B cell (primary cell): ENCODE measurements around the gene GFOD1. TPM values are rescaled to one million over a fixed set of nuclear protein-coding genes. Genes with fewer than 3 reads are reported as not detected.

ENCODE experiments used
- ATAC-seq: fragments of 200-7000 bp; cut with Tn5 transposase; one replicate; pipeline ENCODE4 v1.10.0; 2021; ENCODE audit warnings: low read depth, mild to moderate bottlenecking, moderate number of reproducible peaks, moderate library complexity
- CTCF ChIA-PET: fragments of 350-600 bp; sonication (Branson Sonifier 250); formaldehyde crosslinking; loops from one replicate; lab custom pipeline; 2021; ENCODE audit warnings: antibody characterized with exemption, inconsistent platforms; lab: Charles Lee
- POLR2A ChIA-PET: fragments of 350-600 bp; sonication (Branson Sonifier 250); formaldehyde crosslinking; loops from one replicate; lab custom pipeline; 2021; ENCODE audit warnings: antibody characterized with exemption; lab: Charles Lee
- DNase-seq: peaks from one replicate; pipeline ENCODE4 v3.0.0; 2013
- H2AFZ ChIP-seq: 2 replicates; pipeline ENCODE4 v1.6.1; 2012; ENCODE audit warnings: mild to moderate bottlenecking, low read depth, low read length; ENCODE audit not compliant: insufficient read depth, poor library complexity, severe bottlenecking
- H3K27ac ChIP-seq, 2 donors: 1 replicate in 1 of 2; 2 replicates in 1 of 2; pipeline ENCODE4 v1.5.1; 2012 to 2013; ENCODE audit warnings: low read length in 2 of 2, mild to moderate bottlenecking in 2 of 2, moderate library complexity in 1 of 2
- H3K27me3 ChIP-seq, 4 experiments: fragments of 200-600 bp in 1 of 4; sonication (generic) in 1 of 4; replicated peaks in 1 of 4; 1 replicate in 2 of 4; 2 replicates in 2 of 4; pipeline versions ENCODE4 v1.6.1 to v1.7.0; 2013 to 2016; ENCODE audit warnings: low read length in 3 of 4, mild to moderate bottlenecking in 2 of 4, mixed read lengths in 1 of 4, moderate library complexity in 1 of 4; ENCODE audit not compliant: insufficient read depth in 4 of 4, control insufficient read depth in 3 of 4; ENCODE audit errors: control extremely low read depth in 1 of 4
- H3K36me3 ChIP-seq, 2 experiments: replicated peaks in 1 of 2; 1 replicate in 1 of 2; 2 replicates in 1 of 2; pipeline versions ENCODE4 v1.6.1 to v1.7.1; 2013; ENCODE audit warnings: low read length in 1 of 2; ENCODE audit not compliant: insufficient read depth in 2 of 2, control insufficient read depth in 1 of 2; ENCODE audit errors: control extremely low read depth in 1 of 2, extremely low read depth in 1 of 2
- H3K4me1 ChIP-seq, 2 donors: fragments of 200-600 bp in 1 of 2; sonication (generic) in 1 of 2; 1 replicate in 1 of 2; 2 replicates in 1 of 2; pipeline versions ENCODE4 v1.5.1 to v1.6.1; 2013 to 2017; ENCODE audit warnings: low read length in 2 of 2; ENCODE audit not compliant: control insufficient read depth in 2 of 2, insufficient read depth in 2 of 2
- H3K4me2 ChIP-seq: replicated peaks from 2 replicates; pipeline ENCODE3; 2012; ENCODE audit warnings: mild to moderate bottlenecking, low read depth, low read length; ENCODE audit not compliant: poor library complexity, severe bottlenecking
- H3K4me3 ChIP-seq, 5 experiments: fragments of 200-600 bp in 1 of 5; sonication (generic) in 1 of 5; 1 replicate in 3 of 5; 2 replicates in 2 of 5; pipeline versions ENCODE4 v1.5.1 to v1.7.0; 2011 to 2016; ENCODE audit warnings: low read length in 4 of 5, mild to moderate bottlenecking in 4 of 5, low read depth in 2 of 5, control low read depth in 1 of 5, moderate library complexity in 1 of 5; ENCODE audit not compliant: insufficient read depth in 1 of 5; ENCODE audit errors: control extremely low read depth in 1 of 5, extremely low read depth in 1 of 5
- H3K79me2 ChIP-seq: fragments of 200-600 bp; sonication (generic); one replicate; pipeline ENCODE4 v1.6.0; 2016; ENCODE audit warnings: low read length; ENCODE audit not compliant: control insufficient read depth, insufficient read depth
- H3K9ac ChIP-seq: fragments of 200-600 bp; sonication (generic); 2 replicates; pipeline ENCODE4 v1.6.1; 2017; ENCODE audit warnings: mild to moderate bottlenecking, low read length, moderate library complexity
- H3K9me3 ChIP-seq, 3 donors: one replicate each; pipeline versions ENCODE4 v1.6.1 to v1.7.1; 2013; ENCODE audit warnings: low read length in 2 of 3; ENCODE audit not compliant: control insufficient read depth in 2 of 3, insufficient read depth in 1 of 3; ENCODE audit errors: control extremely low read depth in 1 of 3
- H4K20me1 ChIP-seq: 2 replicates; pipeline ENCODE4 v1.6.0; 2012; ENCODE audit warnings: mild to moderate bottlenecking, low read length; ENCODE audit not compliant: insufficient read depth, control insufficient read depth, poor library complexity, severe bottlenecking
- H3K27ac Mint-ChIP-seq: one replicate; pipeline ENCODE4 v1.8.0; 2021; ENCODE audit warnings: mixed read lengths
- H3K27me3 Mint-ChIP-seq: one replicate; pipeline ENCODE4 v1.8.0; 2021; ENCODE audit warnings: mixed read lengths
- H3K4me1 Mint-ChIP-seq: one replicate; pipeline ENCODE4 v1.8.0; 2021; ENCODE audit warnings: mixed read lengths
- H3K4me3 Mint-ChIP-seq: one replicate; pipeline ENCODE4 v1.8.0; 2021; ENCODE audit warnings: mixed read lengths
- H3K9me3 Mint-ChIP-seq: one replicate; pipeline ENCODE4 v1.8.0; 2022; ENCODE audit warnings: mixed read lengths; ENCODE audit not compliant: insufficient read depth
- CTCF ChIP-seq: fragments of 200-600 bp; IDR thresholded peaks from one replicate; pipeline ENCODE4 v1.8.0; 2022; ENCODE audit warnings: antibody characterized with exemption, mild to moderate bottlenecking
- EZH2 ChIP-seq: IDR thresholded peaks from 2 replicates; pipeline ENCODE4 v1.6.1; 2012; ENCODE audit warnings: borderline replicate concordance, low read depth, mild to moderate bottlenecking, moderate library complexity, low read length; ENCODE audit not compliant: insufficient read depth, poor library complexity, severe bottlenecking
- whole genome bisulfite sequencing: methylation state at CpG from one replicate; pipeline ENCODE4 v1.1.5; 2013; ENCODE audit warnings: missing lambda C conversion rate; ENCODE audit not compliant: insufficient coverage; 5-methylcytosine and 5-hydroxymethylcytosine counted together
- intact Hi-C: fragments of 100-400 bp; cut with micrococcal nuclease; formaldehyde crosslinking; loops from one replicate; pipeline ENCODE4 v1.10.0; 2022
- polyA plus RNA-seq: library from polyadenylated mRNA; depleted of rRNA; stranded (reverse); fragments of >200 nt; gene quantifications from 2 replicates; pipeline ENCODE4 v1.2.3, GENCODE V29; 2012
- total RNA-seq, 2 donors: library from RNA; stranded (reverse); fragments of 120-200 nt in 1 of 2; gene quantifications; 1 replicate in 1 of 2; 2 replicates in 1 of 2; pipeline versions ENCODE4 v1.2.3 to v1.2.4, GENCODE V29; 2013 to 2022

Gene GFOD1
- total and polyA plus RNA-seq, 2 donors (not counting 1 experiment from before 2014, with no cell fraction given), result 8.3 to 42.4 TPM

GRCh38 chr6:13319891-13320564, 167.4 kb downstream of the GFOD1 start:
- TF ChIP-seq EZH2 (no peak), CTCF (no peak)
- H3K27me3 ChIP-seq, result no peaks in the 10 kb centered on the region
- no peaks in the 10 kb centered on the region for H4K20me1 ChIP-seq
- Mint-ChIP-seq H3K4me3 (no peak overlapping the region), H3K27me3 (no peaks in the 10 kb centered on the region), H3K4me1 (no peaks in the 10 kb centered on the region), H3K9me3 (no peaks in the 10 kb centered on the region), H3K27ac (no peak overlapping the region)
- no peak overlapping the region for H3K27ac ChIP-seq
- H3K4me3 ChIP-seq, result no peak overlapping the region
- ChIA-PET CTCF (no interaction called here), POLR2A (interaction anchor here (0.6 kb wide), 1 partner anchor 156 kb away, joined by 5 read pairs; no protein-coding TSS in a partner anchor)
- peaks cover 24 to 74% of the 10 kb centered on the region in 2 experiments for H3K36me3 ChIP-seq
- DNase-seq, result no peak
- H3K4me2 ChIP-seq, result no peak overlapping the region
- H3K79me2 ChIP-seq, result peaks cover 33% of the 10 kb centered on the region
- WGBS, result 100% methylated on average over 2 of the region's 5 CpGs
- no peak overlapping the region for H2AFZ ChIP-seq
- ATAC-seq, result no peak
- intact Hi-C loops, result no loop called here
- no peaks in the 10 kb centered on the region for H3K4me1 ChIP-seq
- no peak overlapping the region for H3K9ac ChIP-seq
- H3K9me3 ChIP-seq, result no peaks in the 10 kb centered on the region

- peaks cover 29% of the 10 kb centered on the region for H3K79me2 ChIP-seq
- 97% methylated on average over 2 of the region's 2 CpGs for WGBS
- Mint-ChIP-seq H3K27ac (no peak overlapping the region), H3K4me3 (no peak overlapping the region), H3K4me1 (no peaks in the 10 kb centered on the region), H3K27me3 (no peaks in the 10 kb centered on the region), H3K9me3 (no peaks in the 10 kb centered on the region)
- H2AFZ ChIP-seq, result no peak overlapping the region
- no peak overlapping the region for H3K4me3 ChIP-seq
- no peak overlapping the region for H3K27ac ChIP-seq
- POLR2A ChIA-PET, result no interaction called here
- H3K4me1 ChIP-seq, result no peaks in the 10 kb centered on the region
- H3K9me3 ChIP-seq, result no peaks in the 10 kb centered on the region
- TF ChIP-seq EZH2 (no peak), CTCF (no peak)
- ATAC-seq (no peak), DNase-seq (no peak)
- no peaks in the 10 kb centered on the region for H4K20me1 ChIP-seq
- no peak overlapping the region for H3K9ac ChIP-seq
- H3K36me3 ChIP-seq, result peaks cover 19 to 68% of the 10 kb centered on the region in 2 experiments
- no peak overlapping the region for H3K4me2 ChIP-seq
- H3K27me3 ChIP-seq, result no peaks in the 10 kb centered on the region
- intact Hi-C loops, result no loop called here
- CTCF ChIA-PET, result interaction anchor here (0.7 kb wide), 1 partner anchor 84 kb away, joined by 3 read pairs; no protein-coding TSS in a partner anchor
Measured at GRCh38 chr6:13318821-13319220, 168.6 kb downstream of the GFOD1 start.
